KMS-11 (cell line): ENCODE results near the gene EML6.

Experiments
- H2AFZ ChIP-seq: fragments of 200-600 bp; sonication (generic); 2 replicates; pipeline ENCODE4 v1.6.1; 2016; ENCODE audit warnings: antibody characterized with exemption, mixed run types, low read depth
- H3K27ac ChIP-seq: fragments of 200-600 bp; sonication (generic); 2 replicates; pipeline ENCODE4 v1.6.1; 2016; ENCODE audit warnings: mild to moderate bottlenecking, mixed run types
- H3K27me3 ChIP-seq: fragments of 200-600 bp; sonication (generic); 2 replicates; pipeline ENCODE4 v1.6.1; 2017; ENCODE audit warnings: mild to moderate bottlenecking, low read depth, mixed run types, moderate library complexity; ENCODE audit not compliant: insufficient read depth
- H3K36me3 ChIP-seq: fragments of 200-600 bp; sonication (generic); 2 replicates; pipeline ENCODE4 v1.6.1; 2017; ENCODE audit warnings: mild to moderate bottlenecking, mixed run types; ENCODE audit not compliant: insufficient read depth
- H3K4me1 ChIP-seq: fragments of 200-600 bp; sonication (generic); 2 replicates; pipeline ENCODE4 v1.6.1; 2016; ENCODE audit warnings: mild to moderate bottlenecking, low read depth, mixed run types; ENCODE audit not compliant: poor library complexity, severe bottlenecking
- H3K4me2 ChIP-seq: fragments of 200-600 bp; sonication (generic); 2 replicates; pipeline ENCODE4 v1.7.0; 2016; ENCODE audit warnings: mild to moderate bottlenecking, mixed run types
- H3K4me3 ChIP-seq: fragments of 200-600 bp; sonication (generic); IDR thresholded peaks from 2 replicates; pipeline ENCODE4 v1.6.1; 2017; ENCODE audit warnings: low read depth, low read length, mixed read lengths; ENCODE audit not compliant: insufficient read depth
- H3K79me2 ChIP-seq: fragments of 200-600 bp; sonication (generic); 2 replicates; pipeline ENCODE4 v1.6.1; 2016; ENCODE audit warnings: low read depth, mixed run types; ENCODE audit not compliant: insufficient read depth
- H3K9ac ChIP-seq: fragments of 200-600 bp; sonication (generic); 2 replicates; pipeline ENCODE4 v1.6.1; 2016; ENCODE audit warnings: mild to moderate bottlenecking, mixed run types
- H4K20me1 ChIP-seq: fragments of 200-600 bp; sonication (generic); 2 replicates; pipeline ENCODE4 v1.6.1; 2016; ENCODE audit warnings: mild to moderate bottlenecking, mixed run types; ENCODE audit not compliant: insufficient read depth
- TF ChIP-seq, protein P1 (sequence below): fragments of 200-600 bp; sonication (generic); conservative IDR thresholded peaks from 2 replicates; pipeline ENCODE4 v1.6.1; 2017; ENCODE audit warnings: low read depth, mild to moderate bottlenecking, antibody characterized with exemption, low read length, moderate library complexity, mixed read lengths

EML6 gene

DNA sequence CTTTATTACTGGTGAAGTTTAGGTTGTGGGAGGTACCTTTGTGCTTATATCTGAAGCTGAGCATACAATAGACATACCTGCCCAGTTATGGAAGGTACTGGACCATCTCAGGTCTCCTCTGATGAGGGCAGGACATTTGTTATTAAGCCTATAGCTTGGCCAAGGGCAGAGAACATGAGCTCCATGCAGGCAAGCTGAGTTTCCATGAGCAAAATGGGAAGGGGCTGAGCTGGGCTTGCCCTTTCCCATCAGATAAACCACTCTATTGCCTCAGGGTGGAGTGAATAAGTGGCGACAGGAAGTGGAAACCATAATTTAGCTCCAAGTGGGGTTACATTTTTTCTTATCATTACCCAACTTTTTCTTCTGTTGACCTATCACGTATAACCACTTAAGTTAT is 39.9 kb upstream of the EML6 start:
- Histone ChIP-seq H3K4me3 (no peak overlapping the region), H2AFZ (no peak overlapping the region), H3K27ac (no peak overlapping the region), H3K36me3 (no peaks in the 10 kb centered on the region), H3K9ac (no peak overlapping the region), H3K79me2 (no peaks in the 10 kb centered on the region), H3K27me3 (no peaks in the 10 kb centered on the region), H3K4me1 (no peaks in the 10 kb centered on the region), H4K20me1 (no peaks in the 10 kb centered on the region), H3K4me2 (no peak overlapping the region)
- TF ChIP-seq, protein P1, sequence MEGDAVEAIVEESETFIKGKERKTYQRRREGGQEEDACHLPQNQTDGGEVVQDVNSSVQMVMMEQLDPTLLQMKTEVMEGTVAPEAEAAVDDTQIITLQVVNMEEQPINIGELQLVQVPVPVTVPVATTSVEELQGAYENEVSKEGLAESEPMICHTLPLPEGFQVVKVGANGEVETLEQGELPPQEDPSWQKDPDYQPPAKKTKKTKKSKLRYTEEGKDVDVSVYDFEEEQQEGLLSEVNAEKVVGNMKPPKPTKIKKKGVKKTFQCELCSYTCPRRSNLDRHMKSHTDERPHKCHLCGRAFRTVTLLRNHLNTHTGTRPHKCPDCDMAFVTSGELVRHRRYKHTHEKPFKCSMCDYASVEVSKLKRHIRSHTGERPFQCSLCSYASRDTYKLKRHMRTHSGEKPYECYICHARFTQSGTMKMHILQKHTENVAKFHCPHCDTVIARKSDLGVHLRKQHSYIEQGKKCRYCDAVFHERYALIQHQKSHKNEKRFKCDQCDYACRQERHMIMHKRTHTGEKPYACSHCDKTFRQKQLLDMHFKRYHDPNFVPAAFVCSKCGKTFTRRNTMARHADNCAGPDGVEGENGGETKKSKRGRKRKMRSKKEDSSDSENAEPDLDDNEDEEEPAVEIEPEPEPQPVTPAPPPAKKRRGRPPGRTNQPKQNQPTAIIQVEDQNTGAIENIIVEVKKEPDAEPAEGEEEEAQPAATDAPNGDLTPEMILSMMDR: no peak

DNA sequence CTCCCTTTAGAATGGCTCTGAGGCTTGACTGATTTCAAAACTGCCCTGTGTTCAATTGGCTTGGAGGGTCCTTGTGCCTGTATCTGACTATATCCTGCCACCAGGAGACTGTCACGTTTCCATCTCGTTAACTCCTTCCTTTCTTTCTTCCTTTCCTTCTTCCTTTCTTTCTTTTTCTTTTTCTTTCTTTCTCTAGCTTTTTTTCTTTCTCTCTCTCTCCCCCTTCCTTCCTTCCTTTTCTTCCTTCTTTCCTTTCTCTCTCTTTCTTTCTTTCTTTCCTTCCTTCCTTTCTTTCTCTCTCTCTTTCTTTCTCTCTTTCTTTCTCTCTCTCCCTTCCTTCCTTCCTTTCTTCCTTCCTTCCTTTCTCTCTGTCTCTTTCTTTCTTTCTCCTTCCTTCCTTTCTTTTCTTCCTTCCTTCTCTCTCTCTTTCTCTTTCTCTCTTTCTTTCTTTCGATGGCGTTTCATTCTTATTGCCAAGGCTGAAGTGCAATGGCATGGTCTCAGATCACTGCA is 38.1 kb upstream of the EML6 start:
- H3K4me3 ChIP-seq: no peak overlapping the region
- TF ChIP-seq, protein P1: no peak
- H3K27ac ChIP-seq: no peak overlapping the region
- H3K4me1 ChIP-seq: no peaks in the 10 kb centered on the region
- no peak overlapping the region for H3K9ac ChIP-seq
- H3K4me2 ChIP-seq: no peak overlapping the region
- H2AFZ ChIP-seq: no peak overlapping the region
- no peaks in the 10 kb centered on the region for H3K27me3 ChIP-seq
- no peaks in the 10 kb centered on the region for H3K36me3 ChIP-seq
- no peaks in the 10 kb centered on the region for H3K79me2 ChIP-seq
- H4K20me1 ChIP-seq: no peaks in the 10 kb centered on the region

DNA sequence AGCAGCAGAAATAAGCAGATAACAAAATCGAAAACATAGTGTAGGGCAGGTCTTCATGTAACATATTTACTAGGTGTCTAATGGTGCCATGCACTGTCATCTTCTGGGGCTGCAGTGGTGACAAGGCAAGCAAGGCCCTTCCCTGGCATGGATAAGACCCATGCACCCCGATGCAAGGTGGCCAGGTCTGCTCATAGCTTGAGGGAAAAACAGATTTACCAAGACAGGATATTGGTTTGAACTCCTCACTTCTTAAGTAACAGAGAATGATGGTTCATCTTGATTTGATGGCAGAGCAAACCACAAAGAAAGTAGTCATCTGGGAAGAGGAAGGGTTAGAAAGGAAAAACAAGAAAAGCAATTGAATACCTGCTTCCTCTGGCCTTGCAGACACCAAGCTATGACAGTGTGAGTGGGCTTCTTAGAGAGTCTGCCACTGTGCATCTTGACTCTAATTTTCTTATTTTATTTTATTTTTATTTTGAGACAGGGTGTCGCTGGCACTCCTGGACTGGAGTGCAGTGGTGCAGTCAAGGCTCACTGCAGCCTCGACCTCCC is 35.8 kb upstream of the EML6 start:
- no peak overlapping the region for H3K4me3 ChIP-seq
- H3K27ac ChIP-seq: no peak overlapping the region
- H3K36me3 ChIP-seq: no peaks in the 10 kb centered on the region
- no peaks in the 10 kb centered on the region for H3K4me1 ChIP-seq
- TF ChIP-seq, protein P1: no peak
- H4K20me1 ChIP-seq: no peaks in the 10 kb centered on the region
- no peak overlapping the region for H2AFZ ChIP-seq
- no peaks in the 10 kb centered on the region for H3K79me2 ChIP-seq
- no peaks in the 10 kb centered on the region for H3K27me3 ChIP-seq
- no peak overlapping the region for H3K9ac ChIP-seq
- no peak overlapping the region for H3K4me2 ChIP-seq

DNA sequence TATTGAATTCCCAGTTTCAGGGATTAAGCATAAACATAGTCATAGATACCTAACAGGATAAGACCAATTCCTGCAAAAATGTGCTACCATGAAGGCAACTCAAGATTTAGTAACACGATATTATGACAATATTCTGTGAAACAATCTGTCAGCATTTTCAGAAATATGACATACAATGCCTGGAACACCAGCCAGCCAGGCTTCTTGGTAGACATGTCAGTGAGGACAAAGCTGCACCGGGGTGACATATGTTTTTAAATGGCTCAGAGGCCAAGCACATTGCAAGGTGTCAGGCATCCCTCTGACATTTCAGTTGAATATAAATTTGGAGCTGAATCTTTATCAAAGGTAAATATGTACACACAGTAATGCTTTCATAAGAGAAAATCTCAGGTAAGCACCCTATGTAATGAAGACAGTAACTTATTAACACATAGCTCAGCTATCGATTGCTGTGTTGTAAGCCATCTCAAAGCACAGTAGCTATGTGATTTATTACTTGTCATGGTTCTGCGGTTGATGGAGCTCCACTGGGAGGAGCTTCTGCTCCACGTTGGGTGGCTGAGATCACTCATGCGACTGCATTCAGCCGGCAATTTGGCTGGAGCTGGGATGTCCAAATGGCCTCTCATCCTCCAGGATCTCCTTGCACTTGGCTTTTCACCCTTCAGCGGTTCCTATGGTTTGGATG is 31.9 kb upstream of the EML6 start:
- Histone ChIP-seq H3K4me3 (no peak overlapping the region), H3K27me3 (no peaks in the 10 kb centered on the region), H4K20me1 (no peaks in the 10 kb centered on the region)

More for the DNA sequence above, 31.9 kb upstream of the EML6 start:
- Histone ChIP-seq H3K4me2 (no peak overlapping the region), H3K27ac (no peak overlapping the region), H3K4me1 (no peaks in the 10 kb centered on the region), H3K79me2 (no peaks in the 10 kb centered on the region), H3K9ac (no peak overlapping the region), H3K36me3 (no peaks in the 10 kb centered on the region), H2AFZ (no peak overlapping the region)
- TF ChIP-seq, protein P1: no peak
